ENCODE measurements around the gene HYAL4.
"Not testable (repeated sequence)": the region's sequence is repeated elsewhere in the genome, so short reads cannot be mapped to it uniquely, and the experiment has no call there.

The HYAL4 gene

DNA sequence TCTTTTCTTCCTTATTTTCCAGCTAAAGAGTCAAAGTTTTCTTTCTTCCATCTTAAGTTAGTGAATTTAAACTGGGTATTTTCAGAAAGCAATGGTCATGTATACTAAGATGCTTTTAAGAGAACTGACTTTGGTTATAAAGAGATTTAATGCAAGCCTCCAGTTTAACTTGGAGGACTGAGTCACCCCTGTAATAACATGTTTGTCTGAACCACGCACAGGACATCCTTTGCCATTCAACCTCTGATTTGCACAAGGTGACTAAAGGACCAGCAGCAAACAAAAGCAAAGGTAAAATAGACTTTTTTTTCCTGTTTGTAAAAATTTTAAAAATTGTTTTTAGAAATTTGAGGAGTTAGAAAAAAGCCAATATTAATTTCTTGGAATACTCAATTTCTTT, 2.9 kb downstream of the HYAL4 start:
- no peak for DNase-seq

- no peak for DNase-seq
Observed at GRCh38 chr7:123849855-123850254, 4.9 kb downstream of the HYAL4 start.

- DNase-seq, result not testable (repeated sequence)
Observed at GRCh38 chr7:123851404-123851803, 6.4 kb downstream of the HYAL4 start.

- DNase-seq, result not testable (repeated sequence)
Observed at GRCh38 chr7:123854291-123854690, 9.3 kb downstream of the HYAL4 start.

DNA sequence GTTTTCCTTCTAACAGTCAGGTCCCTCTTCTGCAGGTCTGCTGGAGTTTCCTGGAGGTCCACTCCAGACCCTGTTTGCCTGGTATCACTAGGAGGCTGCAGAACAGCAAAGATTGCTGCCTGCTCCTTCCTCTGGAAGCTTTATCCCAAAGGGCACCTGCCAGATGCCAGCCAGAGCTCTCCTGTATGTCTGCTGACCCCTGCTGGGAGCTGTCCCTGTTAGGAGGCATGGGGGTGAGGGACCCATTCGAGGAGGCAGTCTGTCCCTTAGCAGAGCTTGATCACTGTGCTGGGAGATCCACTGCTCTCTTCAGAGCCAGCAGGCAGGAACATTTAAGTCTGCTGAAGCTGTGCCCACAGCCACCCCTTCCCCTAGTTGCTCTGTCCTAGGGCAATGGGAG, 11.5 kb downstream of the HYAL4 start:
- not testable (repeated sequence) for DNase-seq

GRCh38 chr7:123860848-123861247, 15.9 kb downstream of the HYAL4 start:
- DNase-seq, result no peak

- DNase-seq, result no peak
Observed at GRCh38 chr7:123862775-123863174, 17.8 kb downstream of the HYAL4 start.

DNA sequence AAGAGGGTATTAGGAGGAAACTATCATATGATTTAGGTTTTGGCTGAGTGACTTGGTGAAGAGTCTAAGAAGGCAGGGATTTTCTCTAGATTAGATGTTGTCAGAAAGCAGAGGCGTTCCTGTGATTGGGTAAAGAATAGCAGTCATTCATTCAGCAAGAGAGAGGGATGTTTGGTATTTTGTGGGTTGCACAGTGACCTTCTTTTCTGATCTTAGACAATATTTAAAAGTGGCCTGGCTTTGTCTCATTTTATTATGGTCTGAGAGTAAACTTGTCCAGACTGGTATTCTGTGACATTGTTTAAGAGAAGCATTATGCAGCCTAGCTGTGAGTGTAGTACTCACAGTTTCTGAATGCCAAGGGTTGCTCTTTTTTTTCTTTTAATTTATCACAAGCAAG, 18.5 kb downstream of the HYAL4 start:
- DNase-seq, result no peak

DNA sequence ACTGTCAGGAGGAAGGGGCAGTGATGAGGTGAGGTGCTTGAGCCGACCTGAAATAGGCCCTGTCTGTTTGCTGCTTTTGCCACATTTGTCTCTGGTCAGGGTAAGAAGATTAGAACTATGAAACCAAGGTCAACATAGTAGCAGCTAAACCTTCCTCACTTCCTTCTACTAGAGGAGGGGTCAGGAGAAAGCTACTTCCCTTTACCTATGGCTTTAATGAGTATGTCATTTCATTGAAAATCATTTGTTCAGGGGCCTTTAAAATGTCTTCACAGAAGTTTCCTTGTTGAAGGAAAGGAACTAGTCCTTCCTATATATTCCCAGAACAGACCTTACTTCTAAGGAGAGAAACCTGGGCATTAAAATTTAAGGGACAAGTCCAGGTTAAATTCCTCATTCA, 19.0 kb downstream of the HYAL4 start:
- no peak for DNase-seq

GRCh38 chr7:123864436-123864835, 19.5 kb downstream of the HYAL4 start:
- no peak for DNase-seq

- DNase-seq, result no peak
Observed at GRCh38 chr7:123864966-123865365, 20.0 kb downstream of the HYAL4 start.

GRCh38 chr7:123865517-123866117, 20.6 kb downstream of the HYAL4 start:
- no peak for DNase-seq

GRCh38 chr7:123867225-123867624, 22.3 kb downstream of the HYAL4 start:
- DNase-seq, result no peak

- DNase-seq, result no peak
Observed at GRCh38 chr7:123871998-123872867, 27.3 kb downstream of the HYAL4 start.

DNA sequence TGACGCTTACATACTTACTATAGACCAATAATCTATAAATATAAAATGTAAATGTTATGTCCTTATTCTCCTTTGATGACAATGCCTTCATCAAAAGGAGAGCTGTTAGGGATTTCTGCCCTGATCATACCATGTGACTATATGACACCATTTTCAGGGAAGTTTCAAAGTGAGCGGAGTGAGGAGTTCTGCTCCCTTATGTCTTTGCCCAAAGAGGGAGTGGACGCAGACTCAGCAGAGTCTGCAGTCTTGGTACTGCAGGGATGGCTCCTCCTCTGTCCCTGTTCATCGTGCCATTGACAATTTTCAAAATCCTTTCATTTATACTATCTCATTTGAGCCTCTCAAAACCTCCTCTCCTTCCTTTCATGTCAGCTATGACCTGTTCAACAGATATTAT, 27.9 kb downstream of the HYAL4 start:
- no peak for DNase-seq

GRCh38 chr7:123876557-123877256, 31.7 kb downstream of the HYAL4 start:
- no peak for DNase-seq

- DNase-seq, result no peak
Observed at GRCh38 chr7:123879628-123880027, 34.7 kb downstream of the HYAL4 start.

DNA sequence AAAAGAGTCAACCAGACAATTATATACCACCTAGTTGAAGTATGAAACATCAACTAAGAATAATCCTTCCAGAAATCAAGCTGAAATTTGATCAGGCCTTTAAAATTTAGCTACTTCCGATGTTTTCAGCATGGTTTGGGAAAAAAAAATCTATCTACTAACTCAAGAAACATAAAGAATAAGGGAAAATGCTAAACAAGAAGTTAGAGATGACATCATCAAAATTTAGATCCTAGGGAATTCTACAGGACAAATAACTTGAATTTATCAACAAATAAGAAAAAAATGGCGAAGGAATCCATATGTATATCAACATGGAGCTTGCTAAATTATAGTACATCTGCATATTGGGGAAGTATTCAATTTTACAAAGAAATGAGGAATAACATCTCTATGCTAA, 36.3 kb downstream of the HYAL4 start:
- DNase-seq, result no peak

GRCh38 chr7:123883154-123883553, 38.2 kb downstream of the HYAL4 start:
- DNase-seq, result no peak

GRCh38 chr7:123888192-123888591, 43.2 kb downstream of the HYAL4 start:
- no peak for DNase-seq

- not testable (repeated sequence) for DNase-seq
Observed at GRCh38 chr7:123894753-123895152, 49.8 kb downstream of the HYAL4 start.

- DNase-seq, result no peak
Observed at GRCh38 chr7:123901101-123901500, 56.1 kb downstream of the HYAL4 start.

- DNase-seq, result no peak
Observed at GRCh38 chr7:123905714-123906113, 60.7 kb downstream of the HYAL4 start.

- no peak for DNase-seq
Observed at GRCh38 chr7:123916240-123916724, 71.3 kb downstream of the HYAL4 start.
